Tibial nerve (tissue), 4 donors: ENCODE data around the gene TENM3. TPM values are rescaled to one million over a fixed set of nuclear protein-coding genes. Genes with fewer than 3 reads are reported as not detected.
A peak's percentile ranks its signal among the peaks of the same experiment; 100 is the strongest.

Experiments
- DNase-seq, 2 donors: peaks; one replicate each; pipeline ENCODE4 v3.0.0-alpha.2; 2019; ENCODE audit warnings: low spot score in 2 of 2
- H3K27ac ChIP-seq, 4 donors: fragments of 200-600 bp; sonication (generic) in 3 of 4; one replicate each; pipeline ENCODE4 v1.5.1; 2017 to 2019; ENCODE audit warnings: mild to moderate bottlenecking in 1 of 4
- H3K27me3 ChIP-seq, 2 donors: fragments of 200-600 bp; sonication (generic) in 1 of 2; one replicate each; pipeline versions ENCODE4 v1.5.1 to v1.6.0; 2017 to 2019
- H3K36me3 ChIP-seq, 3 donors: fragments of 200-600 bp; sonication (generic); one replicate each; pipeline ENCODE4 v1.5.1; 2018 to 2019
- H3K4me1 ChIP-seq, 4 donors: fragments of 200-600 bp; sonication (generic) in 3 of 4; one replicate each; pipeline ENCODE4 v1.5.1; 2017 to 2019
- H3K4me3 ChIP-seq, 4 donors: fragments of 200-600 bp; sonication (generic) in 3 of 4; one replicate each; pipeline ENCODE4 v1.5.1; 2017 to 2019; ENCODE audit warnings: mild to moderate bottlenecking in 1 of 4, moderate library complexity in 1 of 4
- H3K9me3 ChIP-seq, 4 donors: fragments of 200-600 bp; sonication (generic) in 3 of 4; one replicate each; pipeline ENCODE4 v1.5.1; 2017 to 2019
- CTCF ChIP-seq, 5 experiments: fragments of 200-600 bp in 3 of 5; fragments of 450-650 bp in 2 of 5; sonication (generic) in 3 of 5; IDR thresholded peaks; one replicate each; pipeline ENCODE4 v1.5.1; 2016 to 2019; ENCODE audit warnings: antibody characterized with exemption in 5 of 5, mild to moderate bottlenecking in 3 of 5, moderate library complexity in 2 of 5
- EP300 ChIP-seq, 2 donors: sonication (generic); formaldehyde crosslinking; IDR thresholded peaks; one replicate each; pipeline ENCODE4 v1.6.1; 2017; ENCODE audit warnings: antibody characterized with exemption in 2 of 2, mild to moderate bottlenecking in 1 of 2
- POLR2A ChIP-seq, 2 donors: fragments of 450-650 bp; IDR thresholded peaks; one replicate each; pipeline ENCODE4 v1.6.1; 2017; ENCODE audit warnings: antibody characterized with exemption in 2 of 2, mild to moderate bottlenecking in 2 of 2, moderate library complexity in 2 of 2
- WGBS, 2 donors: methylation state at CpG; one replicate each; pipeline ENCODE4 v1.1.5; 2018; 5-methylcytosine and 5-hydroxymethylcytosine counted together
- total RNA-seq, 4 donors: library from RNA; depleted of rRNA; stranded (reverse); fragments of >200 nt; gene quantifications; one replicate each; pipeline ENCODE4 v1.1.0, GENCODE V29; 2016

Gene TENM3
- total RNA-seq, 4 donors from 2014 or later: 19.0 to 60.5 (median 29.4) TPM

DNA sequence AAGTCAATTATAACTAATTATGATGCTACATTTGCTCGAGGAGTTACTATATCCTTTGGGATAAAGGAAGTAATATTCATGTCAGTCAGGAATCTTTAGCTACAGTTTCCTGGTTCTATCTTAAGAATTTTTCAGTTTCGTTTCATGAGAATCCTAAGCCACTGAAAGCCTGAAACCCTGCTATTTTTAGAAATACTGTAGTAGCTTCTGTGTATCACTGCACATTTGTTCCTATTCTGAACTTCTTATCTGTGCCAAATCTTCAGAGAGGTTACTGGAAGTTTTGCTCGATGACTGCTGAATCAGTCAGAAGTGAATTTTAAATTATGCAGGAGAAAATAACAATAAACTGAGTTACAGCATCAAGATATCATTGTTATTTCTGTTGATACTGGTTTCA is 249.2 kb downstream of the TENM3 start:
- no peaks in the 10 kb centered on the region for H3K9me3 ChIP-seq
- no peaks in the 10 kb centered on the region for H3K27me3 ChIP-seq
- 1 to 2% methylated on average over 3 of the region's 3 CpGs for WGBS, 2 donors
- no peaks in the 10 kb centered on the region for H3K36me3 ChIP-seq
- no peak for DNase-seq
- H3K4me3 ChIP-seq: peak overlapping the region in 2 of 4 donors; percentile 21 to 23
- TF ChIP-seq EP300 (IDR thresholded peaks at IDR 0.05): no peak
- H3K27ac ChIP-seq: peak overlapping the region in 3 of 4 donors; percentile 1 to 82 (median 68)
- H3K4me1 ChIP-seq: peaks cover 0 to 39% (median 0%) of the 10 kb centered on the region in 4 donors

DNA sequence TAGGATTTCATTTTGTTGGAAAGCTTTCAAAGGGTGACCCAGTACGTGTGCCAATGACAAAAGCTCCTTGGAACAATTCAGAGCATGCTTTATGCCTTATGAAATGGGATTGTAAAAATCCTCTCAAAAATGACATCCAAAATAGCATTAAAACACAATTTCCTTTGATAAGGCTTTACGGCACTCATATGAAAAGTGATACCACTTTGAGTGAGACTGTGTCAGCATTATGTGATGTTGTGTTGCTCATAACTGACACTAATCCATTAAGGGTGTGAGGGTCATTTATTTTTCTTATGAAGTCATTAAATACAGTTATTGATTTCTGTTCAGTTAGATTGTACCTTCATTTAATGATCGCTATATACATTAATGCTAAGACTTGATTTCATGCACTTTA is 250.2 kb downstream of the TENM3 start:
- no peak for DNase-seq
- no peak overlapping the region for H3K4me3 ChIP-seq
- no peaks in the 10 kb centered on the region for H3K27me3 ChIP-seq
- WGBS, 2 donors: 57 to 65% methylated on average over 3 of the region's 3 CpGs
- TF ChIP-seq POLR2A (IDR thresholded peaks at IDR 0.05) (no peak), EP300 (IDR thresholded peaks at IDR 0.05) (no peak), CTCF (IDR thresholded peaks at IDR 0.05) (no peak)
- H3K27ac ChIP-seq: peak overlapping the region; percentile 1 to 82 (median 39)
- no peaks in the 10 kb centered on the region for H3K36me3 ChIP-seq
- H3K9me3 ChIP-seq: no peaks in the 10 kb centered on the region
- peaks cover 0 to 35% (median 0%) of the 10 kb centered on the region in 4 donors for H3K4me1 ChIP-seq

GRCh38 chr4:182494103-182494502 is 250.9 kb downstream of the TENM3 start:
- Histone ChIP-seq H3K27me3 (no peaks in the 10 kb centered on the region), H3K4me1 (peaks cover 0 to 30% (median 0%) of the 10 kb centered on the region in 4 donors), H3K9me3 (no peaks in the 10 kb centered on the region), H3K4me3 (no peak overlapping the region), H3K36me3 (no peaks in the 10 kb centered on the region), H3K27ac (peak overlapping the region in 1 of 4 donors; percentile 82)
- 64 to 69% methylated on average over 2 of the region's 2 CpGs for WGBS, 2 donors
- TF ChIP-seq CTCF (IDR thresholded peaks at IDR 0.05): no peak
- TF ChIP-seq POLR2A (IDR thresholded peaks at IDR 0.05): no peak
- no peak for TF ChIP-seq EP300 (IDR thresholded peaks at IDR 0.05)
- DNase-seq: no peak

DNA sequence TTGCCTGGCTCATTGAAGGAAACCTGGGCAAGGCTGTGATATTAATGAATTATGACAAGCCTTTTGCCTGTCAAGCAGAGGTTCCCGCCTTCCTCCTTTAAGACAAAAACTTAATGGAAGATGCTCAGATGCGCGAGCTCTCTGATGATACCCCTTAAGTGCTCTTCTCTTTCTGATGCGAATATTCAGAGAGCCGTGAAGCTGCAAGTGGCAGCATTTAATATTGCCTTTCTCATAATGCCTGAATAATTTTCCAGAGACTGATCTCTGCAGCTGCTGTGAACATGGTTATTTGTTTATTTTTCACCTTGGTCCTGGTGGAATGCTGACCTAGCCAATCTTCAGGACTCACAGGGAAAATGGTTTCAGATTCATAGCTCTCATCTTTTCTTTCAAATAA is 251.8 kb downstream of the TENM3 start:
- H3K9me3 ChIP-seq: no peaks in the 10 kb centered on the region
- 79 to 84% methylated on average over 5 of the region's 5 CpGs for WGBS, 2 donors
- no peak overlapping the region for H3K4me3 ChIP-seq
- no peaks in the 10 kb centered on the region for H3K27me3 ChIP-seq
- H3K27ac ChIP-seq: peak overlapping the region in 2 of 4 donors; percentile 3 to 41
- H3K36me3 ChIP-seq: no peaks in the 10 kb centered on the region
- TF ChIP-seq POLR2A (IDR thresholded peaks at IDR 0.05): no peak
- no peak for TF ChIP-seq EP300 (IDR thresholded peaks at IDR 0.05)
- TF ChIP-seq CTCF (IDR thresholded peaks at IDR 0.05): no peak
- H3K4me1 ChIP-seq: peaks cover 0 to 30% (median 0%) of the 10 kb centered on the region in 4 donors
- no peak for DNase-seq

GRCh38 chr4:182495645-182496385 is 252.6 kb downstream of the TENM3 start:
- WGBS, 2 donors: 45 to 51% methylated on average over 6 of the region's 6 CpGs
- Histone ChIP-seq H3K4me3 (no peak overlapping the region), H3K9me3 (no peaks in the 10 kb centered on the region), H3K27me3 (no peaks in the 10 kb centered on the region), H3K36me3 (no peaks in the 10 kb centered on the region), H3K27ac (peak overlapping the region in 2 of 4 donors; percentile 3 to 41), H3K4me1 (peaks cover 0 to 30% (median 0%) of the 10 kb centered on the region in 4 donors)
- DNase-seq: no peak
- no peak for TF ChIP-seq EP300 (IDR thresholded peaks at IDR 0.05)
- TF ChIP-seq POLR2A (IDR thresholded peaks at IDR 0.05): no peak
- TF ChIP-seq CTCF (IDR thresholded peaks at IDR 0.05): no peak
